Left lung (tissue), 10 donors: ENCODE data around the gene CIZ1. TPM values are rescaled to one million over a fixed set of nuclear protein-coding genes. Genes with fewer than 3 reads are reported as not detected.

Source experiments
- ATAC-seq: fragments of 200-7000 bp; cut with Tn5 transposase; one replicate; pipeline ENCODE4 v1.9.1; 2020; ENCODE audit warnings: moderate library complexity
- DNase-seq, 4 donors: peaks; one replicate each; pipeline ENCODE4 v3.0.0-alpha.2; 2013 to 2020
- H3K27ac ChIP-seq, 2 donors: fragments of 200-600 bp; sonication (generic) in 1 of 2; one replicate each; pipeline versions ENCODE4 v1.5.0 to v1.8.0; 2020 to 2021
- H3K27me3 ChIP-seq, 2 donors: fragments of 200-600 bp; sonication (generic) in 1 of 2; one replicate each; pipeline versions ENCODE4 v1.5.0 to v1.8.0; 2020 to 2021
- H3K36me3 ChIP-seq, 2 donors: fragments of 200-600 bp; sonication (generic) in 1 of 2; one replicate each; pipeline versions ENCODE4 v1.5.0 to v1.8.0; 2020 to 2021
- H3K4me1 ChIP-seq, 2 donors: fragments of 200-600 bp; one replicate each; pipeline ENCODE4 v1.8.0; 2021
- H3K4me3 ChIP-seq, 2 donors: fragments of 200-600 bp; sonication (generic) in 1 of 2; one replicate each; pipeline versions ENCODE4 v1.5.0 to v1.8.0; 2020 to 2021; ENCODE audit warnings: mild to moderate bottlenecking in 1 of 2
- H3K9me3 ChIP-seq, 2 donors: fragments of 200-600 bp; sonication (generic) in 1 of 2; one replicate each; pipeline versions ENCODE4 v1.5.0 to v1.8.0; 2020 to 2021
- intact Hi-C, 2 donors: fragments of 100-400 bp; cut with DNase I; formaldehyde crosslinking; loops; one replicate each; pipeline versions ENCODE4 v1.11.2 to v1.14.2; 2022
- polyA plus RNA-seq, 6 donors: library from polyadenylated mRNA; unstranded; fragments of 120-200 nt; gene quantifications; one replicate each; pipeline ENCODE4 v1.2.1, GENCODE V29; 2013; ENCODE audit not compliant: insufficient read length in 6 of 6
- total RNA-seq, 2 donors: library from RNA; stranded (reverse); fragmentation: NEBNext Ultra II Directional; extraction: Animal tissue kit (Norgen Biotek cat#: 25700); gene quantifications; one replicate each; pipeline ENCODE4 v1.2.1, GENCODE V29; 2021
- TF ChIP-seq, protein P1 (sequence below), 2 donors: fragments of 200-600 bp; sonication (generic) in 1 of 2; IDR thresholded peaks; one replicate each; pipeline versions ENCODE4 v1.5.0 to v1.8.0; 2021; ENCODE audit warnings: antibody characterized with exemption in 2 of 2
- donor health status: DM: no; HTN: yes; CAD: no.
- donor health status: DM: no; HTN: no; CAD: no.

The CIZ1 gene
- total and polyA plus RNA-seq, 8 donors, result 102 to 163 (median 143) TPM

- Histone ChIP-seq H3K4me3 (no peak overlapping the region), H3K27ac (peak overlapping the region in 1 of 2 donors; percentile 41), H3K4me1 (peaks cover 0 to 31% of the 10 kb centered on the region in 2 donors), H3K36me3 (no peaks in the 10 kb centered on the region), H3K27me3 (no peaks in the 10 kb centered on the region), H3K9me3 (no peaks in the 10 kb centered on the region)
- TF ChIP-seq, protein P1, sequence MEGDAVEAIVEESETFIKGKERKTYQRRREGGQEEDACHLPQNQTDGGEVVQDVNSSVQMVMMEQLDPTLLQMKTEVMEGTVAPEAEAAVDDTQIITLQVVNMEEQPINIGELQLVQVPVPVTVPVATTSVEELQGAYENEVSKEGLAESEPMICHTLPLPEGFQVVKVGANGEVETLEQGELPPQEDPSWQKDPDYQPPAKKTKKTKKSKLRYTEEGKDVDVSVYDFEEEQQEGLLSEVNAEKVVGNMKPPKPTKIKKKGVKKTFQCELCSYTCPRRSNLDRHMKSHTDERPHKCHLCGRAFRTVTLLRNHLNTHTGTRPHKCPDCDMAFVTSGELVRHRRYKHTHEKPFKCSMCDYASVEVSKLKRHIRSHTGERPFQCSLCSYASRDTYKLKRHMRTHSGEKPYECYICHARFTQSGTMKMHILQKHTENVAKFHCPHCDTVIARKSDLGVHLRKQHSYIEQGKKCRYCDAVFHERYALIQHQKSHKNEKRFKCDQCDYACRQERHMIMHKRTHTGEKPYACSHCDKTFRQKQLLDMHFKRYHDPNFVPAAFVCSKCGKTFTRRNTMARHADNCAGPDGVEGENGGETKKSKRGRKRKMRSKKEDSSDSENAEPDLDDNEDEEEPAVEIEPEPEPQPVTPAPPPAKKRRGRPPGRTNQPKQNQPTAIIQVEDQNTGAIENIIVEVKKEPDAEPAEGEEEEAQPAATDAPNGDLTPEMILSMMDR (IDR thresholded peaks at IDR 0.05), result no peak
- intact Hi-C loops, result no loop called here
- DNase-seq (peak in 1 of 4 donors; percentile 45), ATAC-seq (no peak)
Observed at GRCh38 chr9:128152133-128153059, 39.0 kb downstream of the CIZ1 start.

GRCh38 chr9:128151309-128152132 lies 39.9 kb downstream of the CIZ1 start:
- ATAC-seq (no peak), DNase-seq (peak in 1 of 4 donors; percentile 44)
- Histone ChIP-seq H3K27ac (peak overlapping the region in 1 of 2 donors; percentile 76), H3K9me3 (no peaks in the 10 kb centered on the region), H3K4me1 (peaks cover 0 to 31% of the 10 kb centered on the region in 2 donors), H3K36me3 (no peaks in the 10 kb centered on the region), H3K4me3 (no peak overlapping the region), H3K27me3 (no peaks in the 10 kb centered on the region)
- TF ChIP-seq, protein P1 (IDR thresholded peaks at IDR 0.05), result no peak
- intact Hi-C loops, result no loop called here

GRCh38 chr9:128150594-128151308 lies 40.6 kb downstream of the CIZ1 start:
- TF ChIP-seq, protein P1 (IDR thresholded peaks at IDR 0.05), result no peak
- peak overlapping the region in 1 of 2 donors; percentile 76 for H3K27ac ChIP-seq

DNA sequence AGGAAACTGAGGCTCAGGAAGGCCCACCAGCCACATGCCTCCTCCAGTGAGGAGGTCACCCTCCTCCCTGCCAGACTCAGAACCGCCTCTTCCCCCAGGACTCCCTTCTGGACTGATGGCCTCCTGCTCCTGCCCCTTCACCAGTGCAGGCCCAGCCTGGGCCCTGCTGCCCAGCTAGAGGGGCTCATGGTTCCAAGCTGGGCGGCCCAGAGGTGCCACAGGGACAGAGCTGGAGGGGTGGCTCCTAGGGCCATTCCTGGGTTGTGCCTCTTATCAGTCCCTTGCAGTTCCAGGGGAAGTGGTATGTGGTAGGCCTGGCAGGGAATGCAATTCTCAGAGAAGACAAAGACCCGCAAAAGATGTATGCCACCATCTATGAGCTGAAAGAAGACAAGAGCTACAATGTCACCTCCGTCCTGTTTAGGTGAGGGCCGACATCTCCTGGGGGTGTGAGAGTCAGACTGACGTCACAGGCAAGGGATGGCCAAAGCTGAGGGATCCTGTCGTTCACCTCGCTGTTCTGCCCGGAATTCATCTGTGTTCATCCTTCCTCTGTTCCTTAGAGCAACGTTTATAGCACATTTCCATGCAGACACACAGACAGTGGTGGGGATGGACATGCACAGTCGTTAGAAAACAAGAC lies 41.3 kb downstream of the CIZ1 start:
- no peak overlapping the region for H3K4me3 ChIP-seq
- DNase-seq (peak in 1 of 4 donors; percentile 48), ATAC-seq (no peak)
- H3K27ac ChIP-seq, result peak overlapping the region in 1 of 2 donors; percentile 76
- no peaks in the 10 kb centered on the region for H3K36me3 ChIP-seq
- H3K4me1 ChIP-seq, result peaks cover 0 to 41% of the 10 kb centered on the region in 2 donors
- no peaks in the 10 kb centered on the region for H3K9me3 ChIP-seq
- intact Hi-C loops, result no loop called here
- TF ChIP-seq, protein P1 (IDR thresholded peaks at IDR 0.05), result no peak
- H3K27me3 ChIP-seq, result no peaks in the 10 kb centered on the region

More at GRCh38 chr9:128150594-128151308, 40.6 kb downstream of the CIZ1 start:
- H3K9me3 ChIP-seq, result no peaks in the 10 kb centered on the region
- no peaks in the 10 kb centered on the region for H3K36me3 ChIP-seq
- peak in 1 of 4 donors; percentile 82 for DNase-seq
- H3K4me1 ChIP-seq, result peaks cover 0 to 35% of the 10 kb centered on the region in 2 donors
- intact Hi-C loops, result no loop called here
- ATAC-seq, result no peak
- H3K27me3 ChIP-seq, result no peaks in the 10 kb centered on the region
- no peak overlapping the region for H3K4me3 ChIP-seq
